Measurements from ENCODE around the gene NRP2.

GRCh38 chr2:205654878-205655605 is 27.3 kb upstream of the NRP2 start:
- TF ChIP-seq ZNF274 (IDR thresholded peaks at IDR 0.05; ENCODE audit: low read depth, low read length) (no peak), YY1 (IDR thresholded peaks at IDR 0.05; ENCODE audit: insufficient read depth, insufficient read length) (no peak), SUZ12 (IDR thresholded peaks at IDR 0.05; ENCODE audit: extremely low read depth, insufficient read depth, insufficient read length) (no peak)

All from NT2/D1 (cell line).